Measurements from ENCODE around the gene FAM3A. TPM values are rescaled to one million over a fixed set of nuclear protein-coding genes. Genes with fewer than 3 reads are reported as not detected.
"Not testable (repeated sequence)": the region's sequence is repeated elsewhere in the genome, so short reads cannot be mapped to it uniquely, and the experiment has no call there.

Gene FAM3A, protein sequence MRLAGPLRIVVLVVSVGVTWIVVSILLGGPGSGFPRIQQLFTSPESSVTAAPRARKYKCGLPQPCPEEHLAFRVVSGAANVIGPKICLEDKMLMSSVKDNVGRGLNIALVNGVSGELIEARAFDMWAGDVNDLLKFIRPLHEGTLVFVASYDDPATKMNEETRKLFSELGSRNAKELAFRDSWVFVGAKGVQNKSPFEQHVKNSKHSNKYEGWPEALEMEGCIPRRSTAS
- 35.7 to 38.5 TPM (median 36.5 TPM) in 3 replicates for total RNA-seq
- long read RNA-seq, transcript FAM3A-222 (10 exons, 1,901 nt): minor isoform, 11 of 70 reads
- long read RNA-seq, transcript FAM3A-215 (9 exons, 1,800 nt): major isoform, 22 of 70 reads
- long read RNA-seq, transcript FAM3A-202 (10 exons, 1,712 nt): minor isoform, 6 of 70 reads
- long read RNA-seq, partial matches to known transcripts: 6 of 70 reads
- long read RNA-seq, other reads (novel, unspliced or antisense): 15 of 70 reads

DNA sequence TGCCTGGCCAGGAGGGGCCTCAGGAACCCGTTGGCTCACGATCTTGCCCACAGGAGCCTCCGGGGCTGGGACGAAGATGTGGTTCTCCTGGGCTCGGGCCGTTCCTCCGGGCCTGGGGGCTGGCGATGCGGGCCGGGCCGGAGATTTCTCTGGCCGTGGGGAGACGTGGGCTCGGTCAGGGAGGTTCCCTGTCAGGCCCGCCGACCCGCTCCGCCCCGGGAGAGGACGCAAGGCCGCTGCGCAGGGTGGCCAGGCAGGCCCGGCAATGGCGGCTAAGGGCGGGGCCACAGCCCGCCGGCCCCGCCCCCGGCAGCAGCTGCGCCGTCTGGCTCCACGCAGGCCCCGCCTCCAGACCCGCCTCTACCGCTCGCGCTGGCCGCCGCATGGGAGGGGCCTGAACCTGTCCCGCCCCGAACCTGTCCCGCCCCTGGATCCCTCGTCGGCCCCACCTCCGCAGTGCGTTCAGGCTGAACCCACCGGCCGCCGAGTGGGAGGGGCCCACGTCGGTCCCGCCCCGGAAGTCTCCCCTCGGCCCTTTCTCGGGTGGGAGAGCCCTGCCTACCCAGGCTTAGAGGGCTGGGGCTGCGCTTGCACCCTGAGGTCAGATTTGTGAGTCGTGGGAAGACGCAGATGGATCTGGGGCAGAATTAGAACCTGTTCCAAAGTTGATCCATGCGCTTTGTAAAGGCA, at the start of gene FAM3A:
FAM3A (minus strand) TSS at position 267 of the 690 bp plus-strand sequence. CDS start 460 bp downstream, outside the sequence.
- no peaks in the 10 kb centered on the region for H3K36me3 Mint-ChIP-seq (ENCODE audit: low read depth)
- DNase-seq (ENCODE audit: low spot score): peak; percentile 95
- peaks cover 2% of the 10 kb centered on the region for H3K9me3 Mint-ChIP-seq (ENCODE audit: low read depth)
- TF ChIP-seq, protein P1, sequence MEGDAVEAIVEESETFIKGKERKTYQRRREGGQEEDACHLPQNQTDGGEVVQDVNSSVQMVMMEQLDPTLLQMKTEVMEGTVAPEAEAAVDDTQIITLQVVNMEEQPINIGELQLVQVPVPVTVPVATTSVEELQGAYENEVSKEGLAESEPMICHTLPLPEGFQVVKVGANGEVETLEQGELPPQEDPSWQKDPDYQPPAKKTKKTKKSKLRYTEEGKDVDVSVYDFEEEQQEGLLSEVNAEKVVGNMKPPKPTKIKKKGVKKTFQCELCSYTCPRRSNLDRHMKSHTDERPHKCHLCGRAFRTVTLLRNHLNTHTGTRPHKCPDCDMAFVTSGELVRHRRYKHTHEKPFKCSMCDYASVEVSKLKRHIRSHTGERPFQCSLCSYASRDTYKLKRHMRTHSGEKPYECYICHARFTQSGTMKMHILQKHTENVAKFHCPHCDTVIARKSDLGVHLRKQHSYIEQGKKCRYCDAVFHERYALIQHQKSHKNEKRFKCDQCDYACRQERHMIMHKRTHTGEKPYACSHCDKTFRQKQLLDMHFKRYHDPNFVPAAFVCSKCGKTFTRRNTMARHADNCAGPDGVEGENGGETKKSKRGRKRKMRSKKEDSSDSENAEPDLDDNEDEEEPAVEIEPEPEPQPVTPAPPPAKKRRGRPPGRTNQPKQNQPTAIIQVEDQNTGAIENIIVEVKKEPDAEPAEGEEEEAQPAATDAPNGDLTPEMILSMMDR (IDR thresholded peaks at IDR 0.05): no peak
- peak within 1 kb of the TSS; percentile 74 for H3K27ac Mint-ChIP-seq (ENCODE audit: unreplicated experiment)
- peaks cover 11% of the 10 kb centered on the region for H3K4me1 Mint-ChIP-seq (ENCODE audit: low read depth)
- H3K4me3 Mint-ChIP-seq (ENCODE audit: unreplicated experiment): peak within 1 kb of the TSS; percentile 74
- no peaks in the 10 kb centered on the region for H3K27me3 Mint-ChIP-seq (ENCODE audit: low read depth)

DNA sequence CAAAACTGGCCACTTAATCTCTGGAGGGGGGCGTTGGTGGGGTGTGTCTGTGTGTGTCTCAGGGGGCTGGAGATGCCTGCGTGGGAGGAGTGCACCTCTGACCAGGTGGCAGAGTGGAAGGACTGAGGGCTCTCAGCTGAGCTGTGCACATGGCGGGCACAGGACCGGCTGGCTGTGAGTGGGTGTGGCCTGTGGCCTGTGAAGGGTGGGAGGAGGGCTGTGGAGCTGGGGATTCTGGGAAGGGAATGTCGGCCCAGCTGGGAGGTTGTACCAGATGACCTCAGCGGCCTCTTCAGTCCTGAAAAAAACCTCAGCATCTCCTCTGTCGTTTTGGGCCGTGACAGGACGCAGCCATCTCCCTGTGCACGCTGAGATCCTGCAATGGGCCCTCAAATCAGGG, 46.3 kb upstream of the FAM3A start:
- not testable (repeated sequence) for H3K4me1 Mint-ChIP-seq (ENCODE audit: low read depth); H3K27ac Mint-ChIP-seq (ENCODE audit: unreplicated experiment); H3K27me3 Mint-ChIP-seq (ENCODE audit: low read depth); H3K4me3 Mint-ChIP-seq (ENCODE audit: unreplicated experiment); H3K9me3 Mint-ChIP-seq (ENCODE audit: low read depth); H3K36me3 Mint-ChIP-seq (ENCODE audit: low read depth); DNase-seq (ENCODE audit: low spot score)

DNA sequence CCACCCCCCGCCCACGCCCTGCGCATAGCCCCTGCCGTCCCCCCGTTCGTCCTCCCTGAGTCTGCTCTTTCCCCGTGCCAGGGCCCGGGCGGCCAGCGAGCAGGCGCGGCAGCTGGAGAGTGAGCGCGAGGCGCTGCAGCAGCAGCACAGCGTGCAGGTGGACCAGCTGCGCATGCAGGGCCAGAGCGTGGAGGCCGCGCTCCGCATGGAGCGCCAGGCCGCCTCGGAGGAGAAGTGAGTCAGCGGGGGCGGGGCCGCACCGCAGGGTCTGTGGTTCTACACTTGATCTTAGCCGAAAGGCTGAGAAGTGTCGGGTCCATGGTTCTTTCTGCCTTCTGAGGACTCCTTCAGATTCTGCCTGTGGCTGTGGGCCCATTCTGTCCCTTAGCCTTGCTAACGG, 44.3 kb upstream of the FAM3A start:
- H3K27ac Mint-ChIP-seq (ENCODE audit: unreplicated experiment); DNase-seq (ENCODE audit: low spot score); H3K9me3 Mint-ChIP-seq (ENCODE audit: low read depth); H3K4me3 Mint-ChIP-seq (ENCODE audit: unreplicated experiment); H3K4me1 Mint-ChIP-seq (ENCODE audit: low read depth); H3K36me3 Mint-ChIP-seq (ENCODE audit: low read depth); H3K27me3 Mint-ChIP-seq (ENCODE audit: low read depth): not testable (repeated sequence)

DNA sequence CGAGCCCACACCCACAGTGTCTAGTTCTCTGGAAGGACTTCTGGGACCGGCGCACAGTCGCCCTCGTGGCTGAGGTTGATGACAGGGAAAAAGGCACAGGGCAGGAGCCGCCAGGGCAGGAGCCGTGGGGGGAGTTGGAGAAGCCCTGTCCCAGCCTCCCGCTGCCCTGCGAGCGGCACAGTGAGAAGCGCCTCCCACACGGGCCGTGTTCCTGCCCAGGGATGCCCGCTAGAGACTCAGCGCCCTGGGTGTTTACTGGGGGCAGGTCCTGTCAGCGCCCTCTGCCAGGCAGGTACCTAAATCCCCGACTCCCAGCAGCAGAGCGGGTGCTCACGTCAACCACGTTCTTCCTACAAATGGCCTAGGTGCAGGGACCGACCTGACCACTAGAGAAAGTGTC, 42.9 kb upstream of the FAM3A start:
- not testable (repeated sequence) for DNase-seq (ENCODE audit: low spot score); H3K4me3 Mint-ChIP-seq (ENCODE audit: unreplicated experiment); H3K36me3 Mint-ChIP-seq (ENCODE audit: low read depth); H3K27ac Mint-ChIP-seq (ENCODE audit: unreplicated experiment); H3K4me1 Mint-ChIP-seq (ENCODE audit: low read depth); H3K9me3 Mint-ChIP-seq (ENCODE audit: low read depth); H3K27me3 Mint-ChIP-seq (ENCODE audit: low read depth)

DNA sequence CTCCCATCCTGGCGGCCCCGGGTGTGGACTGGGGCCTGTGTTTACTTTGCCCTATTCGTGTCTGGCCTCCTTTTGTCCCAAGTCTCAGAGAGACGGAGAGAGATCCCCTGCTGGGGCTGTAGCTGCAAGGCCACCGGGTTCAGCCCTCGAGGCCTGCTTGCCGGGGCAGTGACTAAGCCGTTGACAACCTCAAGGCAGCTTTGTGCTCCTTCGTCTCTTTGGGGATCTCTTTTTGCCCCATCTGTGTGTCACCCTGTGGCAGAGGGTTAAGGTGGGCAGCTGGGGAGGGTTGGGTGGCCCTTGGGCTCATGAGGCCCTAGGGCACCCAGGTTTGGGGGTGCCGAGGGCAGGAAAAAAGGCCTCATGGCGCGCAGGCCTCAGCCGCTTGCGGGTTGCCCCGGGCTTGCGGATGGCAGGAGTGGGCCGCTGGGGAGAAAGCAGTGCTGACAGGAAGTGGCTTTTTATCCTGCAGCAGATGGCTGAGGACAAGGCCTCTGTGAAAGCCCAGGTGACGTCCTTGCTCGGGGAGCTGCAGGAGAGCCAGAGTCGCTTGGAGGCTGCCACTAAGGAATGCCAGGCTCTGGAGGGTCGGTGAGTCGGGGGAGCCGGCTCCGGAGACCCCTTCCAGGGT, 42.1 kb upstream of the FAM3A start:
- not testable (repeated sequence) for H3K36me3 Mint-ChIP-seq (ENCODE audit: low read depth); DNase-seq (ENCODE audit: low spot score); H3K27me3 Mint-ChIP-seq (ENCODE audit: low read depth); H3K9me3 Mint-ChIP-seq (ENCODE audit: low read depth); H3K4me3 Mint-ChIP-seq (ENCODE audit: unreplicated experiment); H3K4me1 Mint-ChIP-seq (ENCODE audit: low read depth); H3K27ac Mint-ChIP-seq (ENCODE audit: unreplicated experiment)

DNA sequence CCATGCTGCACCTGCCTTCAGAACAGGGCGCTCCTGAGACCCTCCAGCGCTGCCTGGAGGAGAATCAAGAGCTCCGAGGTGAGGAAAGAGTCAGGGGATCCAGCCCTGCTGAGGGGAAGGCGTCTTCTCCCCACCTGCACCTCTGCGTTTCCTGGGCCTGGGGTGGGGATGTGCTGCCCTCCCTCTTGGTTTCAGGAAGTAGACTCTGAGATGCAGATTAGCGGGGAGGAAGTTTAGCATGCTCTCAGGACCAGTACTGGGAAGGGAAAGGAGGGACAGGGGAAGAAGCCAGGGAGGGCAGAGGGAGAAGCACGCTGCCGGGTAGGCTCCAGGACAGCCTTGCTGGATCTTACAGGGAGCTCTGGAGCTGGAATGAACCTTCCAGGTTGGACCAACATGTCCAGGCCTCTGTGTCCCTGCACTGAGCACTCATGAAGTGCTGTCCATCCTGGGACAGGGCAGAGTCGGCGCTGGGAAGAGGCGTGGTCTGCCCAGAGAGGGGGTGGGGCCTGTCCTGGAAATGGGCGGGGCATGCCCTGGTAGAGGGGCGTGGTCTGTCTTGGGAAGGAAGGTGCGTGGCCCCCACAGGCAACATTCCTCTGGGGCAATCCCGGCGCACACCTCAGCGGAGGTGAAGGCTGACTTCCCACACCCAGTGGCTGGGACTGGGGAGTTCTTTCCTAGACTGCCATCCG, 36.2 kb upstream of the FAM3A start:
- H3K9me3 Mint-ChIP-seq (ENCODE audit: low read depth); DNase-seq (ENCODE audit: low spot score); H3K27me3 Mint-ChIP-seq (ENCODE audit: low read depth); H3K36me3 Mint-ChIP-seq (ENCODE audit: low read depth); H3K27ac Mint-ChIP-seq (ENCODE audit: unreplicated experiment); H3K4me3 Mint-ChIP-seq (ENCODE audit: unreplicated experiment): not testable (repeated sequence)
- H3K4me1 Mint-ChIP-seq (ENCODE audit: low read depth): peaks cover 15% of the 10 kb centered on the region

DNA sequence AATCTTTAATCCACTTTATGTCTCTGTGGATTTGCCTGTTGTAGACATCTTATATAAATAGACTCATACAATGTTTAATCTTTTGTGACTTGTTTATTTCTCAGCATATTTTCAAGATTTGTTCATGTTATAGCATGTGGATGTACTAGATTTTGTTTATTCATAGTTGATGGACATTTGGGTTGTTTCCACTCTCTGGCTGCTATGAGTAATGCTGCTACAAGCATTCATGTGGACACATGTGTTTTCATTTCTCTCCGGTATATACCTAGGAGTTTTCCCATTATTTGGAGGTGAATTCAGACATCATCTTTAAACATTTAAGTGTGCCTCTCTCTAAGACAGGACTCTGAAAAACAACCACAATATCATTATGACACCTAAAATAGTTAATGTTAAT, 33.7 kb upstream of the FAM3A start:
- no peak overlapping the region for H3K4me3 Mint-ChIP-seq (ENCODE audit: unreplicated experiment)
- H3K9me3 Mint-ChIP-seq (ENCODE audit: low read depth): peaks cover 5% of the 10 kb centered on the region
- H3K36me3 Mint-ChIP-seq (ENCODE audit: low read depth): peaks cover 5% of the 10 kb centered on the region

More for the DNA sequence above, 33.7 kb upstream of the FAM3A start:
- Mint-ChIP-seq H3K27ac (ENCODE audit: unreplicated experiment) (peak overlapping the region; percentile 18), H3K27me3 (ENCODE audit: low read depth) (no peaks in the 10 kb centered on the region), H3K4me1 (ENCODE audit: low read depth) (peaks cover 28% of the 10 kb centered on the region)
- DNase-seq (ENCODE audit: low spot score): no peak
- TF ChIP-seq, protein P1 (IDR thresholded peaks at IDR 0.05): no peak
